NCI-H2171 treated with DMSO at 0.1 percent for 48 hours (cell line): ENCODE measurements around the gene IGFBP5.
A peak's percentile ranks its signal among the peaks of the same experiment; 100 is the strongest.

Experiments
- DNase-seq: peaks from one replicate; lab custom pipeline; 2025; lab: John Stamatoyannopoulos, UW

IGFBP5 gene

DNA sequence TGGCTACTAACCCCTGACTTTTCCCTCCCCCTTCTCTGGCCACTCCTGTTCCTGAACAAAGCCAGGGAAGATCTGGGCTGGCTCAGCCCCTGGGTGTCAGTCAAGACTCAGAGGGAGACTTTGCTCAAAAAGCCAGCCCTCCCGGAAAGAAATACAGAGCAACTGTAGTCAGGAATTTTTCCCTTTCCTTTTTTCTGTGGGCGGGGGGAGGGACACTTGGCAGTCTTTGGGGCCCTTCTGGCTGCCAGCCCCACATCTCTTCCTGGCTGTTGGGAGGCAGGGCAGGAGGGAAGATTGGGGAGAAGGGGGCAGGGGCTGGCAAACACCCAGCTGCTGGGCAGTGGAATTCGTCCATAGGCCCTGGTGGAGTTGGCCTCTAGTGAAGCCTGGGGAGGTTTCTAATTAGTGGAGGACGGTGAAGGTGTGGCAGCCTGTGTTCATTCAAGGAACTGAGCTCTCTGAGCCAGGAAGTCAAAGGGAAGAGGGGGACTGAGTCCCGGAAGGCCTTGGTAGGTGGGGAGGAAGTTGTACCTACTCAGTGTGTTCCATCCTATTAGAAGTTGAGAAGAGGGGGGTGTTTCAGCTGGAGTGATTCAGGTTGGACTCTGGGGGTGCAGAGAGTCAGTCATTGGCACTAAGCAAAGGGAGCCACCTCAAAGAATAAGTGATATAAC lies 51.2 kb downstream of the IGFBP5 start:
- no peak for DNase-seq

DNA sequence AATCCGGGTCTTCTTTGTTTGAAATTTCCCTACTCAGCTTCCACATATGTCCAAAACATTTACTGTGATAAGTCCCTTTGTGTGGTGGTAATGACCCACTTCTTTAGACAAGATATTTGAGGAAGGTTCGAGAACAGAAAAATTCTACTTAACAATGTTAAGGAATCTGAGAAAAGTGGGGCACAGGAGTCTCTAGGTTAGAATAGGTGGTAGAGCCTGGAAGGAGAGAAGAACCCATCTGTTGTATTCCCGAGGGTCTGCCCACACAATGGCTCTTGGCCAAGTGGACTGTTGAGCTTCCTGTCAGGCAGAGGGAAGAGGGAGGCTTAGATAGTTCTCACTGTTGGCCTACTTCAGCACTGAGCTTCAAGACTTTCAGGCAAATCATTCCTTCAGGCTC lies 57.9 kb downstream of the IGFBP5 start:
- DNase-seq, result no peak

GRCh38 chr2:216636551-216637450 lies 58.5 kb downstream of the IGFBP5 start:
- no peak for DNase-seq

- DNase-seq, result no peak
These were observed 59.4 kb downstream of the IGFBP5 start for GRCh38 chr2:216635701-216636550.

GRCh38 chr2:216635171-216635570 lies 60.2 kb downstream of the IGFBP5 start:
- no peak for DNase-seq

- peak; percentile 59 for DNase-seq
These were observed 60.8 kb downstream of the IGFBP5 start for GRCh38 chr2:216634370-216635148.

- DNase-seq, result peak; percentile 36
These were observed 61.6 kb downstream of the IGFBP5 start for GRCh38 chr2:216633616-216634369.

GRCh38 chr2:216632952-216633615 lies 62.3 kb downstream of the IGFBP5 start, which contains the start of gene IGFBP2:
IGFBP2 (plus strand) TSS chr2:216633420; CDS start chr2:216633524, 104 bp downstream.
- DNase-seq, result peak; percentile 78

- no peak for DNase-seq
These were observed 62.9 kb downstream of the IGFBP5 start for GRCh38 chr2:216632346-216632951.

GRCh38 chr2:216629784-216630183 lies 65.6 kb downstream of the IGFBP5 start:
- no peak for DNase-seq

DNA sequence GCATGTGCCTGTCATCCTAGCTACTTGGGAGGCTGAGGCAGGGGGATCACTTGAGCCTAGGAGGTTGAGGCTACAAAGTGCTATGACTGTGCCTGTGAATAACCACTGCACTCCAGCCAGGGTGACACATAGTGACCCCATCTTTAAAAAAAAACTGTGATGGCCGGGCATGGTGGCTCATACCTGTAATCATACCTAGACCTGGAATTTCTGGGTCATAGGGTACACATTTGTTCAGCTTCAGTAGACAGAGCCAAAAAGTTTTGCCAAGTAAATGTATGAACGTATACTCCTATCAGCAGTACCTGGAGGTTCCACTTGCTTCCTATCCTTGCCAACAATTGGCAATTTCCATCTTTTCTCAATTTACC lies 68.5 kb downstream of the IGFBP5 start:
- DNase-seq, result no peak

DNA sequence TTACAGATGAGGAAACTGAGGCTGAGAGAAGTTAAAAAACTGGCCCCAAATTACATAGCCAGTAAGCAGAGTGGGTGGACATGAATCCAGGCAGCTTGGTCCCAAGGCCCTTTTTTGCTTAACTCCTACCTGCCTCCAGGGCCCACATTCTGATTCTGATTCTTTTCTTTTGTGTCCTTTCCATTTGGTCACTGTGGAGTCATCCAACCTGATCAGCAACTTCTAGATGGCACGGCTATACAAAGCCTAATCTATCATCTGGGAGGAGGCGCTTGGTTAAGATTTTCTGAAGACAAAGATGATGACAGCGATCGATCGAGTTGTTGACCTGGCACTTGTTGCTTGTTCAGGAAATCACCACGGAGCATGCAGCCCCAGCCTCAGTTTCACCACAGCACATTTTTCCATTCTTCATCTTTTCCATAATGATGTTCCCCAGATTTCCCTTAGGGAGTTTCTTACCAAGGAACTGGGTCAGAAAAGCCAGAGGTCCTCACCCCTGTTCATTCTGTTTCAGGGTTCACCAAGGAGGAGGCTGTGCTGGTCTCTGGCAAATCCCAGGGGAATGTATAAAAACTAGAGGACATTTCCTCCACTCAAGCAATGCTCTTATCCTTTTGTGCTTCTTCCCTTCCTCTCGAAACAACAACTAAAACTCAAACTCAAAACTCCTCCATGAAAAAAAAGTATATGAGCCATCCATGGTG lies 69.0 kb downstream of the IGFBP5 start:
- DNase-seq, result no peak

GRCh38 chr2:216624251-216624650 lies 71.1 kb downstream of the IGFBP5 start:
- DNase-seq, result no peak

DNA sequence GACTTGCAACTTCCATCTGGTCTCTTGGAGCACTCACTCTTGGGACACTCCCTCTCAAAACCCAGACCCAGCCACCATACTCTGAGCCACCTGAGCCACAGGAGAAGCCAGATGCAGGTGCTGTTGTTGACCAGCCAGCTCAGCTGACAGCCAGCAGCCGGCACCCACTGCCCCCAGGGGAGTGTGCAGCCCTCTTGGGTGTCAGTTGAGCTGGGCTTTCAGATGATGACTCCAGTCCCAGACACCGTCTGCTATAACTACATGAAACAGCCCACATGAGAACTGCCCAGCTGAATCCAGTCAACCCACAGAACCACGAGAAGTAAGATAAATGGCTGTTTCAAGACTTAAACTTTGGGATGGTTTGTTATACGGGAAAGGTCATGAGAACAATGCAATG lies 72.8 kb downstream of the IGFBP5 start:
- peak; percentile 95 for DNase-seq
